Ovary (tissue), 9 donors: ENCODE measurements around the gene CBR3. TPM values are rescaled to one million over a fixed set of nuclear protein-coding genes. Genes with fewer than 3 reads are reported as not detected.

ENCODE experiments used
- DNase-seq, 5 donors: peaks; one replicate each; pipeline ENCODE4 v3.0.0-alpha.2; 2019 to 2020
- H3K27ac ChIP-seq, 2 donors: fragments of 200-600 bp; one replicate each; pipeline versions ENCODE4 v1.5.1 to v1.8.0; 2019 to 2022
- H3K27me3 ChIP-seq: fragments of 200-600 bp; one replicate; pipeline ENCODE4 v1.8.0; 2022
- H3K36me3 ChIP-seq: fragments of 200-600 bp; sonication (generic); one replicate; pipeline ENCODE4 v1.5.1; 2019
- H3K4me1 ChIP-seq: one replicate; pipeline ENCODE4 v1.8.1; 2013; ENCODE audit warnings: mild to moderate bottlenecking, moderate library complexity; ENCODE audit not compliant: insufficient read depth
- H3K4me3 ChIP-seq: fragments of 200-600 bp; sonication (generic); one replicate; pipeline ENCODE4 v1.5.1; 2017
- H3K9me3 ChIP-seq, 2 donors: fragments of 200-600 bp in 1 of 2; sonication (generic) in 1 of 2; one replicate each; pipeline versions ENCODE4 v1.5.1 to v1.8.1; 2013 to 2019; ENCODE audit warnings: mild to moderate bottlenecking in 1 of 2, moderate library complexity in 1 of 2
- CTCF ChIP-seq, 3 donors: fragments of 450-650 bp in 2 of 3; fragments of 200-600 bp in 1 of 3; IDR thresholded peaks; one replicate each; pipeline versions ENCODE4 v1.5.1 to v1.8.0; 2016 to 2022; ENCODE audit warnings: antibody characterized with exemption in 3 of 3, mild to moderate bottlenecking in 1 of 3
- EP300 ChIP-seq: sonication (generic); formaldehyde crosslinking; IDR thresholded peaks from one replicate; pipeline ENCODE4 v1.6.1; 2017; ENCODE audit warnings: antibody characterized with exemption
- POLR2A ChIP-seq: fragments of 450-650 bp; IDR thresholded peaks from one replicate; pipeline ENCODE4 v1.6.1; 2017; ENCODE audit warnings: antibody characterized with exemption, mild to moderate bottlenecking, moderate library complexity
- WGBS, 3 donors: extraction: QIAGEN DNeasy Blood & Tissue Kit in 1 of 3; methylation state at CpG; one replicate each; pipeline versions ENCODE4 v1.1.5 to v1.1.7; 2013 to 2017; 5-methylcytosine and 5-hydroxymethylcytosine counted together
- intact Hi-C, 4 donors: fragments of 100-400 bp; cut with DNase I; formaldehyde crosslinking; loops; one replicate each; pipeline versions ENCODE4 v1.11.0 to v1.15.1; 2022 to 2023
- polyA plus RNA-seq, 2 donors: library from polyadenylated mRNA; stranded (reverse); fragments of 200-250 nt in 1 of 2; fragments of 350-450 nt in 1 of 2; fragmentation: Illumina TruSeq in 1 of 2; extraction: RNeasy Lipid Tissue Mini Kit (QIAGEN cat#74804) in 1 of 2; gene quantifications; one replicate each; pipeline ENCODE4 v1.2.3, GENCODE V29; 2013 to 2014
- total RNA-seq, 7 donors: library from RNA; depleted of rRNA in 2 of 7; stranded (reverse); fragments of >200 nt in 2 of 7; fragmentation: NEBNext Ultra II Directional in 3 of 7; extraction: Animal tissue kit (Norgen Biotek cat#: 25700) in 3 of 7; gene quantifications; one replicate each; pipeline versions ENCODE4 v1.1.0 to v1.2.4, GENCODE V29; 2016 to 2023
- donor health status: DM: no; HTN: no; CAD: no; lungs with moderate emphysema.
- donor health status: DM: no; HTN: no; CAD: no.
- donor health status: Bipolar disorder and iron deficiency.
- donor health status: DM: yes; HTN: yes; CAD: no.
- donor health status: DM: no; HTN: no; CAD: no.
- donor health status: DM: yes; HTN: yes; CAD: no.

Gene CBR3
- total and polyA plus RNA-seq, 9 donors: 3.5 to 22.6 (median 11.7) TPM

- no peaks in the 10 kb centered on the region for H3K36me3 ChIP-seq
- H3K4me3 ChIP-seq: no peak overlapping the region
- H3K4me1 ChIP-seq: no peaks in the 10 kb centered on the region
- H3K27ac ChIP-seq: no peak overlapping the region
- no peaks in the 10 kb centered on the region for H3K9me3 ChIP-seq
- intact Hi-C loops: no loop called here
- no peaks in the 10 kb centered on the region for H3K27me3 ChIP-seq
- TF ChIP-seq CTCF (IDR thresholded peaks at IDR 0.05) (no peak), EP300 (no peak)
- 43 to 57% (median 53%) methylated on average over 4 of the region's 4 CpGs for WGBS, 3 donors
- DNase-seq: no peak
Measured at GRCh38 chr21:36122977-36123376, 11.9 kb upstream of the CBR3 start.

- Histone ChIP-seq H3K9me3 (no peaks in the 10 kb centered on the region), H3K36me3 (no peaks in the 10 kb centered on the region), H3K27me3 (no peaks in the 10 kb centered on the region), H3K4me1 (no peaks in the 10 kb centered on the region), H3K27ac (no peak overlapping the region), H3K4me3 (no peak overlapping the region)
- intact Hi-C loops: no loop called here
- 68 to 98% (median 71%) methylated on average over 2 of the region's 2 CpGs for WGBS, 3 donors
- no peak for DNase-seq
- TF ChIP-seq CTCF (IDR thresholded peaks at IDR 0.05) (no peak), POLR2A (no peak), EP300 (no peak)
Measured at GRCh38 chr21:36124395-36124794, 10.5 kb upstream of the CBR3 start.

- Histone ChIP-seq H3K36me3 (no peaks in the 10 kb centered on the region), H3K27ac (no peak overlapping the region), H3K9me3 (no peaks in the 10 kb centered on the region), H3K4me3 (no peak overlapping the region), H3K27me3 (no peaks in the 10 kb centered on the region), H3K4me1 (peaks cover 1% of the 10 kb centered on the region)
- TF ChIP-seq CTCF (IDR thresholded peaks at IDR 0.05): peak; percentile 62 to 77 (median 75)
- no peak for TF ChIP-seq POLR2A
- WGBS, 3 donors: 27 to 33% (median 31%) methylated on average over 9 of the region's 9 CpGs
- peak; percentile 37 to 67 (median 62) for DNase-seq
- intact Hi-C loops: no loop called here
Measured at GRCh38 chr21:36125512-36126207, 9.2 kb upstream of the CBR3 start.

GRCh38 chr21:36126208-36126565 is 8.7 kb upstream of the CBR3 start:
- Histone ChIP-seq H3K4me3 (no peak overlapping the region), H3K9me3 (no peaks in the 10 kb centered on the region), H3K36me3 (no peaks in the 10 kb centered on the region), H3K27me3 (no peaks in the 10 kb centered on the region), H3K27ac (no peak overlapping the region), H3K4me1 (peaks cover 1% of the 10 kb centered on the region)
- no peak for DNase-seq
- intact Hi-C loops: no loop called here
- no peak for TF ChIP-seq EP300

- H3K4me3 ChIP-seq: no peak overlapping the region
- no peaks in the 10 kb centered on the region for H3K27me3 ChIP-seq
- H3K9me3 ChIP-seq: no peaks in the 10 kb centered on the region
- intact Hi-C loops: no loop called here
- peaks cover 1% of the 10 kb centered on the region for H3K4me1 ChIP-seq
- TF ChIP-seq POLR2A (no peak), CTCF (IDR thresholded peaks at IDR 0.05) (no peak), EP300 (no peak)
- no peak overlapping the region for H3K27ac ChIP-seq
- 96 to 97% (median 96%) methylated on average over 5 of the region's 5 CpGs for WGBS, 3 donors
- no peaks in the 10 kb centered on the region for H3K36me3 ChIP-seq
- no peak for DNase-seq
Measured at GRCh38 chr21:36126621-36127110, 8.2 kb upstream of the CBR3 start.
